ENCODE measurements around the gene DLL3. TPM values are rescaled to one million over a fixed set of nuclear protein-coding genes. Genes with fewer than 3 reads are reported as not detected.
A peak's percentile ranks its signal among the peaks of the same experiment; 100 is the strongest.

DLL3 gene
- total and polyA plus RNA-seq, 2 experiments from 2014 or later: 9.8 to 15.6 TPM

GRCh38 chr19:39480337-39481228 is 18.2 kb upstream of the DLL3 start, which contains the start of gene TIMM50 (continued):
- TF ChIP-seq JUNB (IDR thresholded peaks at IDR 0.05; ENCODE audit: unreplicated experiment): no peak
- no peak; a peak in 1 of 4 replicates for TF ChIP-seq CTCF (conservative IDR thresholded peaks at IDR 0.05; ENCODE audit: low read depth in 2 of 2)
- no peak for TF ChIP-seq ZNF331 (CRISPR knock-in tag; IDR thresholded peaks at IDR 0.05; ENCODE audit: low read depth)
- peak; percentile 12 for TF ChIP-seq REST (IDR thresholded peaks at IDR 0.05; ENCODE audit: unreplicated experiment)
- no peak for TF ChIP-seq STAT1 (IDR thresholded peaks at IDR 0.05; ENCODE audit: unreplicated experiment)
- TF ChIP-seq EZH2 (IDR thresholded peaks at IDR 0.05; ENCODE audit: low read depth, unreplicated experiment): no peak

- Histone ChIP-seq H3K4me1 (ENCODE audit: insufficient read depth) (peaks cover 12% of the 10 kb centered on the region), H3K27ac (ENCODE audit: low read depth) (peak overlapping the region; percentile 98), H3K4me3 (peak overlapping the region; percentile 98), H3F3A (replicated peaks; ENCODE audit: low read depth) (peaks cover 23% of the 10 kb centered on the region), H3K27me3 (ENCODE audit: insufficient read depth) (no peaks in the 10 kb centered on the region), H2AFZ (no peak overlapping the region), H3K4me2 (peak overlapping the region; percentile 100), H3K9me2 (ENCODE audit: insufficient read depth) (no peaks in the 10 kb centered on the region), H3K36me3 (ENCODE audit: insufficient read depth) (peaks cover 17% of the 10 kb centered on the region; the same call in 1 of the 2 replicates), H3K79me2 (replicated peaks; ENCODE audit: insufficient read depth) (peaks cover 26% of the 10 kb centered on the region), H4K20me1 (replicated peaks; ENCODE audit: insufficient read depth) (peaks cover 5% of the 10 kb centered on the region)
- Mint-ChIP-seq H3K4me3 (peak overlapping the region; percentile 96), H3K9me3 (no peaks in the 10 kb centered on the region), H3K27ac (peak overlapping the region; percentile 96), H3K27me3 (ENCODE audit: insufficient read depth, low read depth, poor library complexity) (peaks cover 12% of the 10 kb centered on the region), H3K36me3 (ENCODE audit: low read depth) (peaks cover 51% of the 10 kb centered on the region), H3K4me1 (peaks cover 18% of the 10 kb centered on the region)
- DNase-seq (ENCODE audit: low spot score): peak; percentile 17
- ATAC-seq: peak; percentile 3; the same call in 2 of the 3 replicates
- no peak for TF ChIP-seq CREB1 (CRISPR knock-in tag; IDR thresholded peaks at IDR 0.05; ENCODE audit: low read depth)
- no peak for TF ChIP-seq ZNF114 (CRISPR knock-in tag; IDR thresholded peaks at IDR 0.05)
- TF ChIP-seq CTCF (conservative IDR thresholded peaks at IDR 0.05; ENCODE audit: low read depth in 2 of 2): no peak
- TF ChIP-seq JUNB (IDR thresholded peaks at IDR 0.05; ENCODE audit: unreplicated experiment): no peak
- TF ChIP-seq ZNF331 (CRISPR knock-in tag; IDR thresholded peaks at IDR 0.05; ENCODE audit: low read depth): no peak
- TF ChIP-seq NANOG (IDR thresholded peaks at IDR 0.05; ENCODE audit: borderline replicate concordance): no peak
- TF ChIP-seq POLR2AphosphoS5 (IDR thresholded peaks at IDR 0.05; ENCODE audit: low read depth): no peak
Measured at GRCh38 chr19:39481229-39481545, 17.6 kb upstream of the DLL3 start.
